GM18870 (cell line): ENCODE results near the gene SERPINE2.

ENCODE experiments used
- ATAC-seq: cut with Tn5 transposase; IDR thresholded peaks from one replicate; pipeline ENCODE4 v1.9.1; 2021; ENCODE audit warnings: moderate library complexity; ENCODE audit not compliant: unreplicated experiment

SERPINE2 gene

GRCh38 chr2:223978451-223978850, 60.6 kb downstream of the SERPINE2 start:
- no peak for ATAC-seq

- ATAC-seq = no peak
These were observed 62.4 kb downstream of the SERPINE2 start for GRCh38 chr2:223976635-223977226.

- no peak for ATAC-seq
These were observed 65.5 kb downstream of the SERPINE2 start for GRCh38 chr2:223973606-223974005.

- ATAC-seq = no peak
These were observed 66.4 kb downstream of the SERPINE2 start for GRCh38 chr2:223972656-223973102.

GRCh38 chr2:223971731-223972130, 67.4 kb downstream of the SERPINE2 start:
- no peak for ATAC-seq

- ATAC-seq = no peak
These were observed 68.5 kb downstream of the SERPINE2 start for GRCh38 chr2:223970343-223971128.

GRCh38 chr2:223969856-223970255, 69.2 kb downstream of the SERPINE2 start:
- no peak for ATAC-seq

GRCh38 chr2:223969315-223969714, 69.8 kb downstream of the SERPINE2 start:
- no peak for ATAC-seq

GRCh38 chr2:223967981-223968380, 71.1 kb downstream of the SERPINE2 start:
- ATAC-seq = no peak

GRCh38 chr2:223959688-223960087, 79.4 kb downstream of the SERPINE2 start:
- ATAC-seq = no peak

- ATAC-seq = peak; percentile 70
These were observed 81.8 kb downstream of the SERPINE2 start, which contains the start of gene MRPL44 for GRCh38 chr2:223957092-223957851. Gene MRPL44 (plus strand): TSS chr2:223957463. CDS start chr2:223957473, 10 bp downstream.

GRCh38 chr2:223956300-223956699, 82.8 kb downstream of the SERPINE2 start:
- ATAC-seq = peak; percentile 44

GRCh38 chr2:223954401-223954800, 84.7 kb downstream of the SERPINE2 start:
- ATAC-seq = no peak

GRCh38 chr2:223952280-223952968, 86.7 kb downstream of the SERPINE2 start:
- peak; percentile 42 for ATAC-seq

GRCh38 chr2:223950448-223951347, 88.4 kb downstream of the SERPINE2 start:
- ATAC-seq = no peak

- ATAC-seq = no peak
These were observed 89.7 kb downstream of the SERPINE2 start for GRCh38 chr2:223949241-223949840.

GRCh38 chr2:223947711-223948205, 91.3 kb downstream of the SERPINE2 start:
- ATAC-seq = no peak

GRCh38 chr2:223945755-223946154, 93.3 kb downstream of the SERPINE2 start:
- no peak for ATAC-seq
